NCI-H2227 (cell line): ENCODE measurements around the gene GPC6.
A peak's percentile ranks its signal among the peaks of the same experiment; 100 is the strongest.

Source experiments
- DNase-seq: peaks from one replicate; lab custom pipeline; 2025; ENCODE audit not compliant: unreplicated experiment; lab: John Stamatoyannopoulos, UW

The GPC6 gene

GRCh38 chr13:93727211-93728141 lies 500.9 kb downstream of the GPC6 start:
- no peak for DNase-seq

- no peak for DNase-seq
Observed at GRCh38 chr13:93729383-93729782, 502.8 kb downstream of the GPC6 start.

- peak; percentile 20 for DNase-seq
Observed at GRCh38 chr13:93730780-93731179, 504.2 kb downstream of the GPC6 start.

GRCh38 chr13:93732186-93732585 lies 505.6 kb downstream of the GPC6 start:
- DNase-seq: no peak

- no peak for DNase-seq
Observed at GRCh38 chr13:93736081-93736480, 509.5 kb downstream of the GPC6 start.

GRCh38 chr13:93736909-93737308 lies 510.3 kb downstream of the GPC6 start:
- DNase-seq: no peak

GRCh38 chr13:93740334-93740733 lies 513.7 kb downstream of the GPC6 start:
- DNase-seq: no peak

GRCh38 chr13:93744033-93744432 lies 517.4 kb downstream of the GPC6 start:
- no peak for DNase-seq

- no peak for DNase-seq
Observed at GRCh38 chr13:93744886-93745285, 518.3 kb downstream of the GPC6 start.

- DNase-seq: no peak
Observed at GRCh38 chr13:93745884-93746283, 519.3 kb downstream of the GPC6 start.

GRCh38 chr13:93746589-93746988 lies 520.0 kb downstream of the GPC6 start:
- no peak for DNase-seq

GRCh38 chr13:93750676-93751075 lies 524.1 kb downstream of the GPC6 start:
- DNase-seq: no peak

- DNase-seq: no peak
Observed at GRCh38 chr13:93751117-93751516, 524.5 kb downstream of the GPC6 start.

- no peak for DNase-seq
Observed at GRCh38 chr13:93752541-93752940, 525.9 kb downstream of the GPC6 start.

- DNase-seq: no peak
Observed at GRCh38 chr13:93753639-93754038, 527.0 kb downstream of the GPC6 start.

GRCh38 chr13:93755341-93755740 lies 528.7 kb downstream of the GPC6 start:
- no peak for DNase-seq

GRCh38 chr13:93758575-93758974 lies 532.0 kb downstream of the GPC6 start:
- no peak for DNase-seq

- DNase-seq: no peak
Observed at GRCh38 chr13:93762708-93763426, 536.3 kb downstream of the GPC6 start.

GRCh38 chr13:93765062-93765461 lies 538.5 kb downstream of the GPC6 start:
- DNase-seq: no peak

GRCh38 chr13:93765811-93766210 lies 539.2 kb downstream of the GPC6 start:
- DNase-seq: no peak

- DNase-seq: no peak
Observed at GRCh38 chr13:93766719-93767118, 540.1 kb downstream of the GPC6 start.
